H1 (cell line): ENCODE measurements around the gene GRM7.

Experiments
- CTCF ChIP-seq, 3 experiments: IDR thresholded peaks; 1 replicate in 2 of 3; 2 replicates in 1 of 3; pipeline versions ENCODE4 v1.5.1 to v1.6.1; 2011; ENCODE audit warnings: low read length in 3 of 3, mild to moderate bottlenecking in 3 of 3, inconsistent platforms in 2 of 3, low read depth in 1 of 3, moderate library complexity in 1 of 3; ENCODE audit not compliant: insufficient read depth in 1 of 3; ENCODE audit errors: control extremely low read depth in 1 of 3
- JUND ChIP-seq: IDR thresholded peaks from 2 replicates; pipeline ENCODE4 v1.6.1; 2011; ENCODE audit warnings: mild to moderate bottlenecking, improper control_type of control experiment, low read length
- KDM1A ChIP-seq: fragments of 200-600, 300-600 bp; sonication (generic); IDR thresholded peaks from 2 replicates; pipeline ENCODE4 v1.7.1; 2016; ENCODE audit warnings: mild to moderate bottlenecking, low read length, borderline replicate concordance

- TF ChIP-seq CTCF (IDR thresholded peaks at IDR 0.05; ENCODE audit: control extremely low read depth in 1 of 3, insufficient read depth in 1 of 3, low read depth in 1 of 3, low read length in 3 of 3), result no peak
- no peak for TF ChIP-seq JUND
- no peak for TF ChIP-seq KDM1A
Observed at GRCh38 chr3:7545334-7545733, 684.4 kb downstream of the GRM7 start.
